HepG2 (cell line): ENCODE measurements around the gene RICTOR.

ENCODE experiments used
- EZH2 ChIP-seq: conservative IDR thresholded peaks from 2 replicates; pipeline ENCODE4 v1.6.1; 2012; ENCODE audit warnings: mild to moderate bottlenecking, low read depth, low read length, moderate library complexity
- TF ChIP-seq, protein P1 (sequence below): sonication (generic); formaldehyde crosslinking; IDR thresholded peaks from 2 replicates; pipeline ENCODE4 v1.4.0; 2020; ENCODE audit warnings: missing genetic modification reagents, mild to moderate bottlenecking, borderline replicate concordance

GRCh38 chr5:38935437-38935836 lies 138.8 kb downstream of the RICTOR start:
- no peak for TF ChIP-seq EZH2
- TF ChIP-seq, protein P1, sequence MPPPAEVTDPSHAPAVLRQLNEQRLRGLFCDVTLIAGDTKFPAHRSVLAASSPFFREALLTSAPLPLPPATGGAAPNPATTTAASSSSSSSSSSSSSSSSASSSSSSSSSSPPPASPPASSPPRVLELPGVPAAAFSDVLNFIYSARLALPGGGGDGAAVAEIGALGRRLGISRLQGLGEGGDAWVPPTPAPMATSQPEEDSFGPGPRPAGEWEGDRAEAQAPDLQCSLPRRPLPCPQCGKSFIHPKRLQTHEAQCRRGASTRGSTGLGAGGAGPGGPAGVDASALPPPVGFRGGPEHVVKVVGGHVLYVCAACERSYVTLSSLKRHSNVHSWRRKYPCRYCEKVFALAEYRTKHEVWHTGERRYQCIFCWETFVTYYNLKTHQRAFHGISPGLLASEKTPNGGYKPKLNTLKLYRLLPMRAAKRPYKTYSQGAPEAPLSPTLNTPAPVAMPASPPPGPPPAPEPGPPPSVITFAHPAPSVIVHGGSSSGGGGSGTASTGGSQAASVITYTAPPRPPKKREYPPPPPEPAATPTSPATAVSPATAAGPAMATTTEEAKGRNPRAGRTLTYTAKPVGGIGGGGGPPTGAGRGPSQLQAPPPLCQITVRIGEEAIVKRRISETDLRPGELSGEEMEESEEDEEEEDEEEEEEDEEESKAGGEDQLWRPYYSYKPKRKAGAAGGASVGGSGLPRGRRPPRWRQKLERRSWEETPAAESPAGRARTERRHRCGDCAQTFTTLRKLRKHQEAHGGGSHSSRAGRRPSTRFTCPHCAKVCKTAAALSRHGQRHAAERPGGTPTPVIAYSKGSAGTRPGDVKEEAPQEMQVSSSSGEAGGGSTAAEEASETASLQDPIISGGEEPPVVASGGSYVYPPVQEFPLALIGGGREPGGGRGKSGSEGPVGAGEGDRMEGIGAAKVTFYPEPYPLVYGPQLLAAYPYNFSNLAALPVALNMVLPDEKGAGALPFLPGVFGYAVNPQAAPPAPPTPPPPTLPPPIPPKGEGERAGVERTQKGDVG: no peak
